ENCODE measurements around the gene ARX.

- no peak for TF ChIP-seq CTCF (IDR thresholded peaks at IDR 0.05)
- no peak for TF ChIP-seq POLR2A (IDR thresholded peaks at IDR 0.05)
- TF ChIP-seq POLR2AphosphoS5 (IDR thresholded peaks at IDR 0.05) = no peak
Measured at GRCh38 chrX:25009407-25009806, 6.4 kb downstream of the ARX start.
